HG02678 (cell line): ENCODE data around the gene TMEM163.

Experiments
- ATAC-seq: cut with Tn5 transposase; IDR thresholded peaks from one replicate; pipeline ENCODE4 v1.9.1; 2021; ENCODE audit warnings: mild to moderate bottlenecking, moderate library complexity; ENCODE audit not compliant: unreplicated experiment

TMEM163 gene

DNA sequence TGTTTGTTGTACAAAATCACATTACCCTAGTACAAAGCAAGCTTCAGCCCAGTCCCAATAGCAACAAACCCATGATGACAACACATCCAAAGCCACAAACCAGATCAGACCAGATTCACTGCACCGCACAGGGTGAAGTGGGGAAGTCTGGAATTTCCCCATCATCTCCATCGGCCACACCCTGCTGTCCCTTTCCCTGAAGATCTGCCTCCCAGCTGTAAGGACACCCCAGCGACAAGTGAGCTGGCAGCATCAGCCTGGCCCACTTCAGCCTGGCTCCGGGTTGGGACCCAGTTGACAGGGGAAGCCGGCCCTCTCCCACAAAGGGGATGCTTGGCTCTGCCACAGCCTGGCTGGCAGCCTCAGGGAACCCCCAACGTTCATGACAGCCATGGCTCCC lies 257.3 kb downstream of the TMEM163 start:
- no peak for ATAC-seq

DNA sequence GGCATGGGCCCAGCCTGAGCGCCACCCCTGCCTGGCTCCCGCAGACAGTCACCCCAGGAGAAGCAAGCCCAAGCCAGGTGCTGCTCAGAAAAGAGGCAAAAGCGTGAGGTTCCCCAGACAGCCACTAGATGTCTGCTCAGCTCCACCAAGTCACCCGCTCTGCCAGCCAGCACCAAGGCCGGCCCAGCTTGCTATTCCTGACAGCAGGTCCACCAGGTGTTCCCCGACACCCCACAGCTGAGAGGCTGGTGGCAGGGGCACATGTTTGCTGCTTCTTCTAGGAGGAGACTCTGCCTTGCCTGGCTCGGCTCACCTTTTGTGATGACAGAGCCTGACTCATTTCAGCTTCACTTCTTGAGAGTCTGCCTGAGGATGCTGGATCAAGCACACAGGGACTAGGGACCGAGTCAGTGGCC lies 258.2 kb downstream of the TMEM163 start:
- peak; percentile 85 for ATAC-seq

GRCh38 chr2:134459706-134460406 lies 258.9 kb downstream of the TMEM163 start:
- ATAC-seq = no peak

- no peak for ATAC-seq
These were observed 259.9 kb downstream of the TMEM163 start for GRCh38 chr2:134458950-134459349.

- no peak for ATAC-seq
These were observed 260.3 kb downstream of the TMEM163 start for GRCh38 chr2:134458473-134458853.

DNA sequence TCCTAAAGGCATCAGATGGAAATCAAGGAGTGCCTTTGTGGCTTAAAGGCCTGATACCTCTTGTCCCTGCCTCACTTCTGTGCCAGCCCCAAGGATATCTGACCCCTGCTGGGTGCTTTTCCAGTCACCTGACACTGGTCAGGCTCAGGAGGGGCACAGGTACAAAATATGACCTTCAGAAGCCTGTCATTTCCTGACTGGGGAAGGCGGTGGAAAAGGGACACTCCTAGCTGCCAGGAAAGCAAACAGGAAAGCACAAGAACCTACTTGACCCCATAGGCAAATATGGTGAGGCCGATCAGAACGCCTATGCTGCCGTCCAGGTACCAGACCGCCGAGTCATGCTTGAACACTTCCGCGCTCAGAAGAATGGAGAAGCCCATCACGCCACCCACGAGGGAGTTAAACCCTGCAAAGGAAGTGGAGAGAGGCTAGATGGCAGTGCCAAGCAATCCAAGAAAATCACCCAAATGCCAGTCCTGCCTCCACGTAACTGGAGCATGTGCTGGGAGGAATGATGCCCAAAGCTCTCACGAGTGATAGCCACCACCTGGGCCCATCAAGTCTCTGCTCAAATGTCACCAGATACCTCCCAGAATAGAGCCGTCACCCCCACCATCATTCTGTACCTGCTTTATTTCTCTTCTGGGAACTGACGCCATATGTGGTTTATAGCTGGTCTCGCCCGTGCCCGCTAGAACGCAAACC lies 260.9 kb downstream of the TMEM163 start:
- no peak for ATAC-seq

DNA sequence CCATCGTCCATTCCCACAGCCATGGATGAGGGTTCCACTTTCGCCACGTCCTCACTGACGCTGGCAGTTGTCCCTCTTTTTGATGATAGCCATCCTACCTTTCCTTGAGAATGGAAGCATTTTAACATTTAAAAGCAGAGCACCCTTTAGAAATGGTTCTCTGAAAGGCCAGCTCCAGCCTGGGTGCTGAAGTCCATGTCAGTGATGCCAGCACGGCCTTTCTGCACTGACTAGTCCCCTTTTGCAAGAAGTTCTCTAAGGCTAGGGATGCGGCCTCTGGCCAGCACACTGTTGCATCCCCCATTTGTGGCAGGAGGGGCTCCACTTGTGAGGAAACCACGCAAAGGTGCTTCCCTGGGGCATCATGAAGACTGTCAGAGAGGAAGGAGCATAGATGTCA lies 261.4 kb downstream of the TMEM163 start:
- ATAC-seq = no peak

DNA sequence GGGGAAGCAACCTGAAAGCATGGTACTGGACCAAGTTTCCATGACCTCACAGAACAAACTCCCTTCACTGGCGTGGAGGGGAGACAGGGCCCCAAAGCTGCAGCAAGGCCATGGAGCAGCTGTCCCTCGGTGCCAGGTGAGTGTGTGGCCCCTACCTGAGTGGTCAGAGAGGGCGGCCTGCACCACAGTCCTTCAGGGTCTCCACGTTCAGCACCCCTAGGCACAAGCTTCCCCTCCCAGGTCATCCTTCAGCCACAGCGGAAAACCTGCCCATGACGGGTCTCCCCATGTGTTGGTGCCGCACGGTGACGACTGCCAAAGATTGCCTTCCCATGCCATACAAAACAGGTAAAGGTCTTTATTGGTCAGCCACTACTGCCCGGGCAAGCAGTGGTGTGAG lies 263.4 kb downstream of the TMEM163 start:
- ATAC-seq = no peak

DNA sequence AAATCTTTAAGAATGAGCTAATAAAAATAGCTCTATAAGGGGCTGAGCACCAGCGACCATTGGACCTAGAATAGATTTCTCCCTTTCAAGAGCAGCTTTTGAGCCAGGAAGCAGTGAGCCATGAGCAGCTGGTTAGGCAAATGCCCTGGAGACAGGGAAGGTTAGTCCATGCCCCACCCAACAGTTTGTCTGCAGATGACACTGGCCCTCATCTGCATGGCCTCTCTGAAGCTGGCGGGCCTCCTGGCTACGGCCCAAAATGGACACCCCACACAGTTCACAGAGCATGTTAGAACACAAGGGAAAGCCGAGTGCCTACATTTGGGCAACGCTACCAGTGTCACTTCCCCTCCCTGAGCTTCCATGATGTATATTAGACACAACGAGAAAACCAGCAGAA lies 263.9 kb downstream of the TMEM163 start:
- no peak for ATAC-seq

DNA sequence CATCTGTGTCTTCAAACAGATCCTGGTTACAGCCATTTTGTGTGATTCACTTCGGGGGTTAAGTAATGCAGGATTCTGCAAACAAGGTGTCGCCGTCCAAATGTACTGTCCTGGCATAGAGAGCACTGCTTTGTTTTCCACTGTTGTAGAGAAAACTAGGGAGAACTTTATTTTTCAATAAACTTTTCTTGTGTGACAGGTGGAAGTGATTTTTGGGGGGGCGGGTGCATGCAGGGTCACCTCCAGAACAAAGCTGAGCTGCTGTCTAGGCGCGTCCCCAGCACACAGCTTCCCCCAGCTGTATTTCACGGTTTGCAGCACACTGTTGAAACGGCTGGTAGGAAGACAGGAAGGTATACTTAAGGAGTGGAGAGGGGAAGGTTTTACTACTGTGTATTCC lies 264.4 kb downstream of the TMEM163 start:
- ATAC-seq = no peak

- ATAC-seq = no peak
These were observed 264.8 kb downstream of the TMEM163 start for GRCh38 chr2:134453973-134454372.

GRCh38 chr2:134453476-134453875 lies 265.3 kb downstream of the TMEM163 start:
- ATAC-seq = no peak

DNA sequence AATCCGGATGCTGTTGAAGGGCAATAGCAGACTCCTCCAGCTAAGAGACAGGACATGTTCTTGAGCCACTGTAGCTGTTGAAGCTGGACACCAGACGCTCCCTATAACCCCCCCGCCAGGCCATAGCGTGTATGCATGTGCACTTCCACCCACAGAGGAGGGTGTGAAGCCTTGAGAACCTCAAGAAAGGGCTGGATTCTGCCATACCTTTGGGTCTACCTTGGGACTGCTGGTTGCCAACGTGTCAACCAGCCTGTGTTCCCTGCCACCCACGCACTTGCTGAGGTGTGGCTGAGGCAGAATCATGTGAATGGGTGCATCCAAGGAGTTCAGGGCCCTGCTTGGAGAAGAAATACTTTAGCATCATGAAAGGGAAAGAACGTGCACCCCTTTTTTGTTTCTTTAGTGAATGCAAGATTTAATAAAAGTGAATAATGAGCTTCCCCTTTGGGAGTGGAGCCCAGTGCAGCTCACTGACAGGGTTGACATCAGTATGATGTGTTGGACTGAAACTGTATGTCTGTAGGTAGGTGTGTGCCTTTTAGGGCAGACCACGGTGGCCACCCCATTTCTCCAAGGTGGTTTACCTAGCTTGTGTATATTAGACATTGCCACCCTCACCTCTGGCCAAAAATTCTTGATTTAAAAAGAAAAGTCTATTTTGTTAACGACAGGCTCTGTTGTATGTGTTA lies 266.6 kb downstream of the TMEM163 start:
- ATAC-seq = no peak

DNA sequence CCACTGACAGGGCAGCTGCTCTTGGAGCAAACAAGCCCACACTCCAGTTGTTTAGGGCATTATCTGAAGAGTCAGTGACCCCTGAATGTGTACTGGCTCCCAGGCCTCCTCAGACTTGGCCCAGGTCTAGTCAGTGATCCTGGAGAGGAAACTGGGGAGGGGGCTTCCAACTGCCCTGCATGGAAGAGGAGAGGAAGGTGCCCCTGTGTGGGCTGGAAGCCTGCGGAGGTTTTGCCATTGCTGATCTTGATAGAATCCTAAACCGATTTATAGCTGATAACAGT lies 267.5 kb downstream of the TMEM163 start:
- ATAC-seq = no peak

DNA sequence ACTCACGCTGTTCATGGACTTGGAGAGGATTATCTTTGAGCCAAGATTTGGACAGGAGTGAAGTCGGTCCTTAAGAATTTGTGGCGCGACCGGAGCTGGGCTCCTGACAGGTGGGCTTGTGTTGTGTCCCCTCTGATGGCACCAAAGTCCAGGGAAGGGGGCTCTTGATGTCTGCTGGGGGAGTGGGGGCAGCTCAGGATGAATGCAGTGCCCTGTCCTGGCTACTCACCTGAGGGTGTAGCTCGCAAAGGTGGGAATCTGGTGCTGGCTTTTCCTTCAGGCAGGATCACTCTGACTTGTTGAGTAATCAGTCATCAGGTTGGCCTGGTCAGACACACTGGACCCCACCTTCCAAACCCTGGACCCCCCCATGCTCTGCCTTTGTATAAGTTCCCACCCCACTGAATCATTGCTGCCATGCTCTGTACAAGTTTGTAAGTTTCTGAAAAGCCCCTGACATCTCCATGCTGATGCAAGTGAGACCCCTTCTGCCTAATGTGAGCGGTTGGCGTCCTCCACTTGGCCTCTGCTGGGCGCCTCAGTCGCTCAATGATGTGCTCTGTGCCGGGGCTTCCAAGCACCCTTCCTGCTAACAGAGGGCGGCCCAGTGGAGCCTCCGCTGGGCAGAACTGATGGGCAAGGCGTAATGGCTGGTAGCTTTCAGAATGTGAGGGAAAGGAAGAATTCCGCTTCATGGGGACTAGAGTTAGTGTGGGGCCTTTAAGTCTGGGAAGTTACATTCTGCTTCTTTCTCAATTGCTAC lies 268.9 kb downstream of the TMEM163 start:
- ATAC-seq = no peak

- ATAC-seq = no peak
These were observed 269.6 kb downstream of the TMEM163 start for GRCh38 chr2:134449157-134449556.

GRCh38 chr2:134448650-134449049 lies 270.1 kb downstream of the TMEM163 start:
- no peak for ATAC-seq

DNA sequence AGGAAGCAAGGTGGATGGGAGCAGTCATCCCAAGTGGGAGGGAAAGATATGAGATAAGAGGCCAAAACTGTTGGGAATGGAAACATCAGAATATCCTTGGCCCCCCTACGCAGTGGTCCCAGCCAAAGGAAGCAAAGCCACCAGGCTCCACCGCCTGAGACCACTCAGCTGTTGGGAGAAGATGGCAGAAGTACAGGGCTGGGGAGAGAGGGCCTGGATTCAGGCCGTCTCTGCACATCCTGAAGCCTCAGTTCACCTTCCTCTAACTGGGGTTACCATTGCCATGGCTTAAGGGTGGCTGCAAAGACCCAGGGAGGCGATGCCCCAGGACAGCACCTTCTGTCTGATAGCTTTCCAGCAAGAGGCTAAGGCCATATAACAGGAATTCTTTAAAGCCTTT lies 271.1 kb downstream of the TMEM163 start:
- ATAC-seq = no peak

- ATAC-seq = no peak
These were observed 272.3 kb downstream of the TMEM163 start for GRCh38 chr2:134446383-134447017.

GRCh38 chr2:134445985-134446382 lies 272.8 kb downstream of the TMEM163 start:
- ATAC-seq = no peak

GRCh38 chr2:134445116-134445515 lies 273.7 kb downstream of the TMEM163 start:
- no peak for ATAC-seq
